OCI-LY7 (cell line): Measurements from ENCODE around the gene EPB41L4A. TPM values are rescaled to one million over a fixed set of nuclear protein-coding genes. Genes with fewer than 3 reads are reported as not detected.

Source experiments
- BruUV-seq: library from RNA; stranded (reverse); fragments of 400-500 nt; replicated peaks from 2 replicates; lab custom pipeline; 2021; lab: Mats Ljungman, UMichigan
- CTCF ChIA-PET: fragments of 300-600 bp; sonication (Branson Sonifier 250); formaldehyde crosslinking; loops from one replicate; lab custom pipeline; 2022; ENCODE audit warnings: antibody characterized with exemption; ENCODE audit not compliant: unreplicated experiment; lab: Charles Lee
- POLR2A ChIA-PET: fragments of 300-600 bp; sonication (Branson Sonifier 250); formaldehyde crosslinking; loops from one replicate; lab custom pipeline; 2022; ENCODE audit warnings: antibody characterized with exemption; lab: Charles Lee
- DNase-seq: peaks from one replicate; pipeline ENCODE4 v3.0.0-alpha.2; 2015; ENCODE audit warnings: low spot score
- H2AFZ ChIP-seq: fragments of 200-600 bp; sonication (generic), shearing (Covaris generic); 2 replicates; pipeline ENCODE4 v1.6.1; 2014; ENCODE audit warnings: mild to moderate bottlenecking, antibody characterized with exemption, low read length, moderate library complexity
- H3K27ac ChIP-seq: fragments of 200-600 bp; sonication (generic); 2 replicates; pipeline ENCODE4 v1.5.1; 2014; ENCODE audit warnings: mixed run types, low read depth, mild to moderate bottlenecking, moderate library complexity, low read length, inconsistent platforms; ENCODE audit not compliant: poor library complexity, severe bottlenecking
- H3K36me3 ChIP-seq: fragments of 200-600 bp; sonication (generic); 2 replicates; pipeline ENCODE4 v1.6.1; 2014; ENCODE audit warnings: mild to moderate bottlenecking, antibody characterized with exemption, low read length, moderate library complexity, mixed read lengths; ENCODE audit not compliant: insufficient read depth
- H3K4me1 ChIP-seq: fragments of 200-600 bp; sonication (generic); 2 replicates; pipeline ENCODE4 v1.5.1; 2014; ENCODE audit warnings: mild to moderate bottlenecking, low read length; ENCODE audit not compliant: insufficient read depth, poor library complexity, severe bottlenecking
- H3K4me2 ChIP-seq: fragments of 200-600 bp; sonication (generic); 2 replicates; pipeline ENCODE4 v1.6.1; 2014; ENCODE audit warnings: mild to moderate bottlenecking, low read length
- H3K4me3 ChIP-seq: fragments of 200-600 bp; sonication (generic); 2 replicates; pipeline ENCODE4 v1.5.1; 2014; ENCODE audit warnings: mild to moderate bottlenecking, low read depth, low read length; ENCODE audit not compliant: poor library complexity, severe bottlenecking
- H3K79me2 ChIP-seq: fragments of 200-600 bp; sonication (generic); 2 replicates; pipeline ENCODE4 v1.6.1; 2016; ENCODE audit warnings: low read depth, mild to moderate bottlenecking, low read length, moderate library complexity, mixed read lengths; ENCODE audit not compliant: insufficient read depth
- H3K9me2 ChIP-seq: fragments of 200-600 bp; sonication (generic); 2 replicates; pipeline ENCODE4 v1.6.1; 2016; ENCODE audit warnings: mild to moderate bottlenecking, low read length, mixed read lengths; ENCODE audit not compliant: insufficient read depth
- H3K9me3 ChIP-seq: fragments of 200-600 bp; sonication (generic); 2 replicates; pipeline ENCODE4 v1.6.1; 2014; ENCODE audit warnings: mild to moderate bottlenecking, mixed run types, low read length, mixed read lengths
- H4K20me1 ChIP-seq: fragments of 200-600 bp; sonication (generic); 2 replicates; pipeline ENCODE4 v1.6.1; 2014; ENCODE audit warnings: mild to moderate bottlenecking, antibody characterized with exemption, low read length, moderate library complexity, mixed read lengths; ENCODE audit not compliant: insufficient read depth
- CTCF ChIP-seq: fragments of 200-600 bp; sonication (generic); conservative IDR thresholded peaks from 2 replicates; pipeline ENCODE4 v1.5.1; 2014; ENCODE audit warnings: mild to moderate bottlenecking, antibody characterized with exemption, low read length, moderate library complexity, mixed read lengths
- EZH2phosphoT487 ChIP-seq: fragments of 200-600 bp; sonication (generic); IDR thresholded peaks from 2 replicates; pipeline ENCODE4 v1.6.1; 2018; ENCODE audit warnings: low read depth, borderline replicate concordance, mild to moderate bottlenecking, mixed run types, antibody characterized with exemption, low read length, moderate library complexity, mixed read lengths
- intact Hi-C: fragments of 100-400 bp; cut with micrococcal nuclease; formaldehyde crosslinking; loops from one replicate; pipeline ENCODE4 v1.10.0; 2022; ENCODE audit not compliant: unreplicated experiment
- total RNA-seq, 2 experiments: library from RNA; depleted of rRNA in 1 of 2; stranded (reverse); fragments of >200 nt in 1 of 2; shearing (Covaris generic) in 1 of 2; gene quantifications; 2 replicates each; pipeline ENCODE4 v1.2.3, GENCODE V29; 2014 to 2022

EPB41L4A gene
- total RNA-seq, 2 experiments from 2014 or later, result 0.03 TPM; not detected in 1

GRCh38 chr5:112141582-112141981 is 277.5 kb downstream of the EPB41L4A start:
- Histone ChIP-seq H3K36me3 (no peaks in the 10 kb centered on the region), H2AFZ (no peak overlapping the region), H4K20me1 (no peaks in the 10 kb centered on the region), H3K4me2 (no peak overlapping the region), H3K79me2 (no peaks in the 10 kb centered on the region), H3K27ac (no peak overlapping the region), H3K9me2 (no peaks in the 10 kb centered on the region), H3K4me1 (no peaks in the 10 kb centered on the region), H3K4me3 (no peak overlapping the region), H3K9me3 (no peaks in the 10 kb centered on the region)
- no peak for DNase-seq
- BruUV-seq, result no TSS peak
- POLR2A ChIA-PET, result no interaction called here
- CTCF ChIA-PET, result no interaction called here
- TF ChIP-seq EZH2phosphoT487 (no peak), CTCF (no peak)
- intact Hi-C loops, result no loop called here

GRCh38 chr5:112138526-112138925 is 280.6 kb downstream of the EPB41L4A start:
- no peaks in the 10 kb centered on the region for H3K9me2 ChIP-seq
- no peak overlapping the region for H2AFZ ChIP-seq
- DNase-seq, result no peak
- no peaks in the 10 kb centered on the region for H3K9me3 ChIP-seq
- no peaks in the 10 kb centered on the region for H3K4me1 ChIP-seq
- intact Hi-C loops, result no loop called here
- H3K27ac ChIP-seq, result no peak overlapping the region
- no peaks in the 10 kb centered on the region for H3K36me3 ChIP-seq
- H4K20me1 ChIP-seq, result no peaks in the 10 kb centered on the region
- TF ChIP-seq EZH2phosphoT487 (no peak), CTCF (no peak)
- no TSS peak for BruUV-seq
- no peak overlapping the region for H3K4me3 ChIP-seq
- POLR2A ChIA-PET, result interaction anchor here (0.6 kb wide), 1 partner anchor 619 kb away, joined by 3 read pairs; no protein-coding TSS in a partner anchor
- no peaks in the 10 kb centered on the region for H3K79me2 ChIP-seq
- CTCF ChIA-PET, result no interaction called here
- H3K4me2 ChIP-seq, result no peak overlapping the region

GRCh38 chr5:112136773-112137172 is 282.3 kb downstream of the EPB41L4A start:
- H3K4me3 ChIP-seq, result no peak overlapping the region
- intact Hi-C loops, result no loop called here
- no peaks in the 10 kb centered on the region for H3K9me3 ChIP-seq
- H4K20me1 ChIP-seq, result no peaks in the 10 kb centered on the region
- no peak for DNase-seq
- POLR2A ChIA-PET, result interaction anchor here (0.6 to 0.7 kb wide), 3 partner anchors 78 to 1145 kb away, joined by 3 read pairs; no protein-coding TSS in a partner anchor
- BruUV-seq, result no TSS peak
- no peaks in the 10 kb centered on the region for H3K79me2 ChIP-seq
- no peaks in the 10 kb centered on the region for H3K36me3 ChIP-seq
- H3K4me1 ChIP-seq, result no peaks in the 10 kb centered on the region
- no peak overlapping the region for H2AFZ ChIP-seq
- H3K9me2 ChIP-seq, result no peaks in the 10 kb centered on the region
- no peak for TF ChIP-seq CTCF
- TF ChIP-seq EZH2phosphoT487, result no peak
- H3K27ac ChIP-seq, result no peak overlapping the region
- H3K4me2 ChIP-seq, result no peak overlapping the region
- CTCF ChIA-PET, result interaction anchor here (0.6 kb wide), 1 partner anchor 979 kb away, joined by 3 read pairs; no protein-coding TSS in a partner anchor
